HT-29 (cell line): Measurements from ENCODE around the gene PTPRD. TPM values are rescaled to one million over a fixed set of nuclear protein-coding genes. Genes with fewer than 3 reads are reported as not detected.
"Not testable (repeated sequence)": the region's sequence is repeated elsewhere in the genome, so short reads cannot be mapped to it uniquely, and the experiment has no call there.

Experiments
- DNase-seq: peaks from one replicate; pipeline ENCODE4 v3.0.0-alpha.2; 2015; ENCODE audit warnings: low spot score
- total RNA-seq: library from RNA; depleted of rRNA; stranded (reverse); fragments of >200 nt; shearing (Covaris generic); gene quantifications from 2 replicates; pipeline ENCODE4 v1.2.3, GENCODE V29; 2014

PTPRD gene
- total RNA-seq, 1 experiment from 2014 or later, result not detected

GRCh38 chr9:8728910-8729309, 1883.9 kb downstream of the PTPRD start:
- DNase-seq, result no peak

DNA sequence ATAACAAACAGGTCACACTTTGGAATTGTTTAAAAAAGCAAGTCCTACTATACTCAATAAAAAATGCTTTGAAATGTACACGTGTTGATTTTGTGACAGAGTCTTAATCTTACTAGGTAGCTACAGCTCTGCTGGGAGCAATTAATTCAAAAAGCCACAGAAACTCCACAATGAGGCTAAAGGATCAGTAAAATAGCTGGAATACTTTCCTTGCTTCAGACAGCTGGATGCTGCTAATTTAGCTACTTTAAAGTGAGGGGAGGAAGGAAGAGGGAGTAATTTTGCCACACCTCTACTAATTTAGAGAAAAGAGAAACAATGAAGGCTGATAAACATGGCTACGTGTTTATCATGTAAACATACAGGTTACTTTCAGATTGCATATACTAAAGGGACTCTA, 1885.6 kb downstream of the PTPRD start:
- no peak for DNase-seq

DNA sequence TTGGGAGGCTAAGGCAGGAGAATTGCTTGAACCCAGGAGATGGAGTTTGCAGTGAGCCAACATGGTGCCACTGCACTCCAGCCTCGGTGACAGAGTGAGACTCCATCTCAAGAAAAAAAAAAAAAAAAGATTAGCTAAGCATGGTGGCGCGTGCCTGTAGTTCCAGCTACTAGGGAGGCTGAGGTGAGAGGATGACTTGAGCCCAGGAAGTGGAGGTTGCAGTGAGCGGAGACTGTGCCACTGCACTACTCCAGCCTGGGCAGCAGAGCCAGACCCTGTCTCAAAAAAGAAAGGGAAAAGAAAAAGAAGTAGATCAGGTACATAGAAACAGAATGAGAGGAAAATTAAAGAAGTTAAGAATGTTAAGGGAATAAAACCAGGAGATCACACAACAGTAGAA, 1886.1 kb downstream of the PTPRD start:
- DNase-seq, result no peak

GRCh38 chr9:8725635-8726034, 1887.2 kb downstream of the PTPRD start:
- no peak for DNase-seq

GRCh38 chr9:8724284-8725018, 1888.4 kb downstream of the PTPRD start:
- no peak for DNase-seq

GRCh38 chr9:8723195-8723594, 1889.6 kb downstream of the PTPRD start:
- no peak for DNase-seq

- DNase-seq, result no peak
Observed at GRCh38 chr9:8719833-8720486, 1892.8 kb downstream of the PTPRD start.

- no peak for DNase-seq
Observed at GRCh38 chr9:8718121-8718725, 1894.6 kb downstream of the PTPRD start.

- no peak for DNase-seq
Observed at GRCh38 chr9:8717146-8717545, 1895.7 kb downstream of the PTPRD start.

GRCh38 chr9:8715788-8716187, 1897.0 kb downstream of the PTPRD start:
- DNase-seq, result no peak

- DNase-seq, result no peak
Observed at GRCh38 chr9:8713811-8714165, 1899.0 kb downstream of the PTPRD start.

GRCh38 chr9:8713149-8713810, 1899.5 kb downstream of the PTPRD start:
- no peak for DNase-seq

DNA sequence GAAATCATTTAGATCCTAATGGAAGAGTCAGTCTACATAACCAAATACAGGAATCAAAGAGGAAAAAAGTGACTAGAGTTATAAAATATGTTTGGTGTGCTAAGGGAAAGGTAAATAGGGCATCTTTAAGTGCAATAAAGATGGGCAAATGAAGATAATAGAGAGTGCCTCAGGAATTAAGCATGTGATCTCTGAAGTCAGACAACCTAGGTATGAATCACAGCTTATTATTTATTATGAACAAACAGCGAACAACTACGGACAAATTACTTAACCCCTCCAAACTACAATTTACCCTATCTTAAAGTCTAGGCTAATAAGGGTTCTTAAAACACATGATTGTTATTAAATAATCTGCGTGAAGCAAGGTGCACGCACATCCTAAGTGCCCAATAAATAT, 1903.1 kb downstream of the PTPRD start:
- no peak for DNase-seq

DNA sequence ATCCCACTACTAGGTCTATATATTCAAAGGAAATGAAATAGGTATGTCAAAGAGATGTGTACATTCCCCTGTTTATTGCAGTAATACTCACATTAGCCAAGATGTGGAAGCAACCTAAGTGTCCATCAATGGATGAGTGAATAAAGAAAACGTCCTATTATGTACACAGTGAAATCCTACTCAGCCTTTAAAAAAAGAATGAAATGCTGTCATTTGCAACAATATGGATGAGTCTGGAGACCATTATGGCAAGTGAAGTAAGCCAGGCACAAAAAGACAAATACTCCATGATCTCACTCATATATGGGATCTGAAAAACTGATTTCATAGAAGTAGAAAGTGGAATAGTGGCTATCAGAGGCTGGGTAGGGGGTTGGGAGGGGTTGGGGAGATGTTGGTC, 1904.1 kb downstream of the PTPRD start:
- DNase-seq, result no peak

GRCh38 chr9:8706998-8707397, 1905.8 kb downstream of the PTPRD start:
- DNase-seq, result no peak

- DNase-seq, result no peak
Observed at GRCh38 chr9:8706531-8706930, 1906.3 kb downstream of the PTPRD start.

DNA sequence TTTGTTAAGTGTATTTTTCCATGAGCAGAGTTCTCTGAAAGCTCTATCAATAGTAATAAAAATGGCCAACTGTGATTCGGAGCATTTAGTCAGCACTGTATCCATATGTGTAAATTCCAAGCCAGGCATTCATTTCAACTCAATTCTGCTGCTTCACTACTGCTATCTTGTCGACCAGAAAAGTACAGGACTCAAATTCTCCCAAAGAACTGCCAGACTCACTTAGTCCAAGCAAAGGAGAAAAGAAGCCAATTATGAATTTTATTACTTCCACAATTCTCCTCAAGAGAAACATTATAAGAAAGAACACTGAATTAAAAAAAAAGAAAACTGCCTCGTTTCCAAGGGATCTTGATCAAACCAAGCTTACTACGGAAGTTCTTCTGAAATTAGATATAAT, 1906.9 kb downstream of the PTPRD start:
- no peak for DNase-seq

DNA sequence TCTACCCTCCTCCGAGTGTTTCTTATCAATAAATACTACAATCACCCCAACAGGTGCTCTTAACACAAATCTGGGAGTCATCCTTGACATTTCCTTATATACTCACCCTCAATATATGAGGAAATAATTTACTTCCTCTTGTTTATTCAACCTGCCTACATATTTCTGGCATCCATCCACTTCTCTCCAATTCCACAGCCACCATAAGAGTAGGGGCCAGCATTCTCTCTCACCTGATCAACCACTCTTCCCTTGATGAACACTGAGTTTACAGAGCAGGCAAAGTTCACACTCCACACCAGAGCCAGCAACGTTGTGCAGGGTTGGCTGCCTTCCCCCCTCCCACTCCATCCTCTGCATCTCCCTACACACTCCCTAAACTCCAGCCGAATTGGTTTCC, 1908.9 kb downstream of the PTPRD start:
- DNase-seq, result no peak

- DNase-seq, result no peak
Observed at GRCh38 chr9:8701904-8702303, 1910.9 kb downstream of the PTPRD start.

DNA sequence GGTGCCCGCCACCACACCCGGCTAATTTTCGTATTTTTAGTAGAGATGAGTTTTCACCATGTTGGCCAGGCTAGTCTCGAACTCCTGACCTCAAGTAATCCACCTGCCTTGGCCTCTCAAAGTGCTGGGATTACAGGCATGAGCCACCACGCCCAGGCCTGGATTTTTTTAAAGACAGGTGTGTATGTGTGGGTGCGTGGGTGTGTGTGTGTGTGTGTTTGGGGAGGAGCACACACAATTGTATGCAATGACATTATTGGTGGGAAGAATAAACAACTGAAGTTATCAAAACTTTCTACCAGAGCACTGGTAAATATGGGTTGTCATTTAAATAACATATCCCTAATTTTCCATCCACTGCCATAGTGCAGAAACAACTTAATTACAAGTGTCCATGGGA, 1915.2 kb downstream of the PTPRD start:
- not testable (repeated sequence) for DNase-seq

GRCh38 chr9:8696516-8696915, 1916.3 kb downstream of the PTPRD start:
- DNase-seq, result no peak

- no peak for DNase-seq
Observed at GRCh38 chr9:8694983-8695588, 1917.7 kb downstream of the PTPRD start.
